ENCODE results near the gene FLT4. TPM values are rescaled to one million over a fixed set of nuclear protein-coding genes. Genes with fewer than 3 reads are reported as not detected.

The FLT4 gene
- total and polyA plus RNA-seq, 9 of the 15 experiments (the other 6 are each of a cell fraction or from before 2014, with no cell fraction given), result 0.01 to 0.42 (median 0.14) TPM; not detected in 2

GRCh38 chr5:180618487-180618828 is 30.9 kb downstream of the FLT4 start (continued):
- no peak for TF ChIP-seq MYBL2 (IDR thresholded peaks at IDR 0.05; ENCODE audit: low read depth)
- TF ChIP-seq MYBL2 (CRISPR knock-in tag; IDR thresholded peaks at IDR 0.05; ENCODE audit: borderline replicate concordance), result no peak
- TF ChIP-seq CCNT2 (IDR thresholded peaks at IDR 0.05; ENCODE audit: borderline replicate concordance, extremely low read depth, insufficient read length, low read depth, low read length), result no peak

- 12% methylated on average over 11 of the region's 11 CpGs for WGBS (ENCODE audit: insufficient coverage, low coverage, missing lambda C conversion rate)
- Histone ChIP-seq H3K4me2 (ENCODE audit: insufficient read depth, low read length) (no peak overlapping the region), H4K20me1 (replicated peaks; ENCODE audit: control insufficient read depth, insufficient read depth, low read length) (0 out of 2 replicates have a peak, but pooled peaks cover 12% of the 10 kb centered on the region), H3K36me3 (ENCODE audit: control insufficient read depth, insufficient read depth, low read length) (no peaks in the 10 kb centered on the region), H3K4me3 (no peak overlapping the region), H3K4me1 (replicated peaks in 1 of 2; ENCODE audit: control insufficient read depth in 2 of 2, insufficient read depth in 2 of 2, low read length in 2 of 2) (peaks cover 0 to 36% of the 10 kb centered on the region in 2 experiments; a peak in 2 of 5 replicates), H3K9me1 (ENCODE audit: control insufficient read depth, insufficient read depth, low read length) (no peaks in the 10 kb centered on the region), H3K27ac (ENCODE audit: extremely low read depth, low read depth, low read length) (no peak overlapping the region), H3K9me3 (replicated peaks; ENCODE audit: control insufficient read depth, insufficient read depth, low read depth, low read length) (no peaks in the 10 kb centered on the region), H2AFZ (ENCODE audit: low read depth, low read length) (no peak overlapping the region), H3K9ac (ENCODE audit: insufficient read depth in 1 of 2, low read depth in 2 of 2, low read length in 2 of 2) (no peak overlapping the region), H3K79me2 (ENCODE audit: control insufficient read depth, insufficient read depth, low read length) (no peaks in the 10 kb centered on the region), H3K27me3 (ENCODE audit: control insufficient read depth in 2 of 2, insufficient read depth in 2 of 2, low read length in 2 of 2) (peaks cover 22 to 47% of the 10 kb centered on the region in 2 experiments; a peak in 4 of 5 replicates)
- no peak for DNase-seq (ENCODE audit: extremely low read depth in 1 of 4, low spot score in 3 of 4)
- BruUV-seq (replicated peaks), result no TSS peak
- in situ Hi-C loops (cut with MboI) (no loop called here), intact Hi-C loops (cut with micrococcal nuclease) (no loop called here)
- no peak for ATAC-seq
- no peak for FAIRE-seq
- POLR2A ChIA-PET, result no interaction called here
- CTCF ChIA-PET (ENCODE audit: low intra/inter-chr PET ratio), result no interaction called here
- TF ChIP-seq CHAMP1 (IDR thresholded peaks at IDR 0.05) (no peak), JUND (IDR thresholded peaks at IDR 0.05; ENCODE audit: borderline replicate concordance, low read depth, low read length) (no peak), JUND (tag; IDR thresholded peaks at IDR 0.05; ENCODE audit: borderline replicate concordance, low read depth, low read length) (no peak), SIN3A (IDR thresholded peaks at IDR 0.05; ENCODE audit: borderline replicate concordance in 2 of 2, control insufficient read depth in 1 of 2, low read depth in 2 of 2, low read length in 2 of 2) (no peak), SMARCB1 (IDR thresholded peaks at IDR 0.05; ENCODE audit: insufficient read length, low read depth) (no peak), RFX1 (IDR thresholded peaks at IDR 0.05) (no peak), E2F6 (IDR thresholded peaks at IDR 0.05; ENCODE audit: borderline replicate concordance in 1 of 2, extremely low read depth in 1 of 2, insufficient read depth in 1 of 2, insufficient read length in 1 of 2, low read depth in 1 of 2, low read length in 1 of 2, poor library complexity in 1 of 2, severe bottlenecking in 1 of 2) (no peak), E2F1 (CRISPR knock-in tag; IDR thresholded peaks at IDR 0.05) (no peak), HSF4 (CRISPR knock-in tag; IDR thresholded peaks at IDR 0.05; ENCODE audit: borderline replicate concordance) (no peak), ZSCAN29 (IDR thresholded peaks at IDR 0.05) (no peak), U2AF1 (optimal IDR thresholded peaks at IDR 0.05; ENCODE audit: low read depth, low read length) (no peak), NFXL1 (CRISPR knock-in tag; IDR thresholded peaks at IDR 0.05) (no peak), RNF2 (IDR thresholded peaks at IDR 0.05) (no peak)
Observed at GRCh38 chr5:180613814-180614188, 35.6 kb downstream of the FLT4 start.
